ENCODE results near the gene ATP8A1. TPM values are rescaled to one million over a fixed set of nuclear protein-coding genes. Genes with fewer than 3 reads are reported as not detected.
A peak's percentile ranks its signal among the peaks of the same experiment; 100 is the strongest.

Gene ATP8A1
- total RNA-seq, 1 donor from 2014 or later: 278 TPM

DNA sequence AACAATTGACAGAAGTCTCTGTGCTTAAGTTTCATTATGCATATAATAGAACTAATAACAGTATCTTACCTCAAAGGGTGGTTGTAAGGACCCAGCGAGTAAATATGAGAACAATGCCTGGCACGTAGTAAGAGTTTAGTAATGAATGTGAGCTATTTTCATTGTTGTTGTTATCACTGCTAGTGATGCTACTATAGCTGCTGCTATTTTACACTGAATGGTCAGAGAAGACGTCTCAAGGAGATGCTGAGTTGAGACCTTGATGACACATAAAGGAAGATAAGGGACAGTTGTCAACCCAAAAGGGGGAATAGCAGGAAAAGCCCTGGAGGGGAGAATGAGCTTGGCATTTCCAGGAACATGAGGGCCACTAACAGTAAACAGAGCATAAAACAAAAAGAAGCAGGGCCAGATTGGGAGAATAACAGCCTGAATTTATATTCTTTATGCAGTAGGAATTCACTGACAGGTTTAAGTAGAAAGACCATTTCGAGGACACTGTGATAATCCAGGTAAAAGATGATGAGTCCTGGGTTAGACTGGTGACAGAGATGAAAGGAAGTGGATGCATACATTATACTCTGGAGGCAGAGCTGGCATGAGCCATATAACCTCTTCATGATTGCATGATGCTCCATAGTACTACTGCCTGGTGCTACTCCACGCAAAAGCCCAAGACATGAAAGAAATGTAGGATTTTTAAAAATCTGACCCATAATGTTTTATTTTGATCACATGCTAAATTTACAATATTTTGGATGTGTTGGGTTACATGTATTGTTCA lies 23.1 kb downstream of the ATP8A1 start:
- Mint-ChIP-seq H3K4me1 (ENCODE audit: low read depth, unreplicated experiment) (peaks cover 85% of the 10 kb centered on the region), H3K27me3 (ENCODE audit: unreplicated experiment) (peaks cover 16% of the 10 kb centered on the region), H3K27ac (ENCODE audit: unreplicated experiment) (peak overlapping the region; percentile 77), H3K4me3 (ENCODE audit: unreplicated experiment) (peak overlapping the region; percentile 58), H3K36me3 (ENCODE audit: unreplicated experiment) (no peaks in the 10 kb centered on the region), H3K9me3 (ENCODE audit: unreplicated experiment) (peaks cover 30% of the 10 kb centered on the region)
- no peak for DNase-seq
- TF ChIP-seq, protein P1, sequence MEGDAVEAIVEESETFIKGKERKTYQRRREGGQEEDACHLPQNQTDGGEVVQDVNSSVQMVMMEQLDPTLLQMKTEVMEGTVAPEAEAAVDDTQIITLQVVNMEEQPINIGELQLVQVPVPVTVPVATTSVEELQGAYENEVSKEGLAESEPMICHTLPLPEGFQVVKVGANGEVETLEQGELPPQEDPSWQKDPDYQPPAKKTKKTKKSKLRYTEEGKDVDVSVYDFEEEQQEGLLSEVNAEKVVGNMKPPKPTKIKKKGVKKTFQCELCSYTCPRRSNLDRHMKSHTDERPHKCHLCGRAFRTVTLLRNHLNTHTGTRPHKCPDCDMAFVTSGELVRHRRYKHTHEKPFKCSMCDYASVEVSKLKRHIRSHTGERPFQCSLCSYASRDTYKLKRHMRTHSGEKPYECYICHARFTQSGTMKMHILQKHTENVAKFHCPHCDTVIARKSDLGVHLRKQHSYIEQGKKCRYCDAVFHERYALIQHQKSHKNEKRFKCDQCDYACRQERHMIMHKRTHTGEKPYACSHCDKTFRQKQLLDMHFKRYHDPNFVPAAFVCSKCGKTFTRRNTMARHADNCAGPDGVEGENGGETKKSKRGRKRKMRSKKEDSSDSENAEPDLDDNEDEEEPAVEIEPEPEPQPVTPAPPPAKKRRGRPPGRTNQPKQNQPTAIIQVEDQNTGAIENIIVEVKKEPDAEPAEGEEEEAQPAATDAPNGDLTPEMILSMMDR (IDR thresholded peaks at IDR 0.05; ENCODE audit: partially characterized antibody, unreplicated experiment): no peak

DNA sequence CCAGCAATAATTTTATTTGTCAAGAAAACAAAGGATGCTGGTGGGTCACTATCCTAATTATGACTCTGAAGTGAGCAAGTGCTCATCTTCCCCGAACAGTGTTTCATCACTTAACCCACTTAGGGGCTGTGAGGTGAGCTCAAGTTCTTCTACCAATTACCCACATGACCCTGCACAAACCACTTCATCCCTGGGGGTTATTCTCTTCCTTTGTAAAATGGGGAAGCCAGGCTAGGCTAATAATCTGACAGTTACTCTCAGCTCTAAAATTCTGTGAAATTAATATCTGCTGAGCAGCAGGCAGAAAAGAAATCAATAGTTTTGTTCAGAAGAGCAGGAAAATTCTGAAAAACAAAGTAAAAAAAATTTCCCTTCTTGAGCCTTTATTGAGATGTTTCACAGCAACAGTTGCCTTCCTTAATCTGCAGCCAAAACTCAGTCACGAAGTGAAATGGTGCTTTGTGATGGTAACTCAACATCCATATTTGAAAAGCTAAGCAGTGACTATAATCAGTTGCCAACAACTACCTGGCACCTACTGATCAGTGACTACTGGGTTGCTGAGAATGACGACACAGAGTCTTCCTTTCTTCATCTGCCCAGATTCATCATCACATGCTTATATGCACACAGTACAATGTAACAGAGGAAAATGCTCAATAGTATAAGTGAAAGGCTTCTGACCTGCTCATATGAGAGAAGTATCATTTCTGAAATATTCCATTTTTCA lies 24.1 kb downstream of the ATP8A1 start:
- no peaks in the 10 kb centered on the region for H3K36me3 Mint-ChIP-seq (ENCODE audit: unreplicated experiment)
- H3K4me3 Mint-ChIP-seq (ENCODE audit: unreplicated experiment): peak overlapping the region; percentile 53
- no peak for DNase-seq
- TF ChIP-seq, protein P1 (IDR thresholded peaks at IDR 0.05; ENCODE audit: partially characterized antibody, unreplicated experiment): no peak
- H3K9me3 Mint-ChIP-seq (ENCODE audit: unreplicated experiment): peaks cover 30% of the 10 kb centered on the region
- peaks cover 85% of the 10 kb centered on the region for H3K4me1 Mint-ChIP-seq (ENCODE audit: low read depth, unreplicated experiment)
- peaks cover 19% of the 10 kb centered on the region for H3K27me3 Mint-ChIP-seq (ENCODE audit: unreplicated experiment)
- peak overlapping the region; percentile 77 for H3K27ac Mint-ChIP-seq (ENCODE audit: unreplicated experiment)

DNA sequence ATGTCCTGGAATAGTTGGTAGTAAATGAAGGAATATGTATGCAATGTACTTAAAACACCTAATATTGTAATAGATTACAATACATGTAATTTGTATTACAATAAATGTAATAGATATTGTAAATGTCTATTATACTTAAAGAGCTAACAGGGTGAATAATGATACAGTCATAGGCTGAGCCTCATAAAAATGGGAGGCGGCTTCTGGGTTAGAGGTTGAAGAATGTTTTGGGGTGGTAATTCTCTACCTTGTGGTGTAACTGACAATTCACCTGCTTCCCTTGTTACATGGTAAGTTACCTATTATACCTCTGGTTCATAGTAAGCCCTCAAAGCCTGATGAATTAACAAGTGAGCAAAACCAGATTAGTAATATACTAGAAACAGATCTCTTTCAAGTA lies 26.0 kb downstream of the ATP8A1 start:
- Mint-ChIP-seq H3K27ac (ENCODE audit: unreplicated experiment) (no peak overlapping the region), H3K4me3 (ENCODE audit: unreplicated experiment) (no peak overlapping the region), H3K36me3 (ENCODE audit: unreplicated experiment) (no peaks in the 10 kb centered on the region), H3K9me3 (ENCODE audit: unreplicated experiment) (peaks cover 14% of the 10 kb centered on the region), H3K27me3 (ENCODE audit: unreplicated experiment) (peaks cover 4% of the 10 kb centered on the region), H3K4me1 (ENCODE audit: low read depth, unreplicated experiment) (peaks cover 83% of the 10 kb centered on the region)
- no peak for DNase-seq
- TF ChIP-seq, protein P1 (IDR thresholded peaks at IDR 0.05; ENCODE audit: partially characterized antibody, unreplicated experiment): no peak

DNA sequence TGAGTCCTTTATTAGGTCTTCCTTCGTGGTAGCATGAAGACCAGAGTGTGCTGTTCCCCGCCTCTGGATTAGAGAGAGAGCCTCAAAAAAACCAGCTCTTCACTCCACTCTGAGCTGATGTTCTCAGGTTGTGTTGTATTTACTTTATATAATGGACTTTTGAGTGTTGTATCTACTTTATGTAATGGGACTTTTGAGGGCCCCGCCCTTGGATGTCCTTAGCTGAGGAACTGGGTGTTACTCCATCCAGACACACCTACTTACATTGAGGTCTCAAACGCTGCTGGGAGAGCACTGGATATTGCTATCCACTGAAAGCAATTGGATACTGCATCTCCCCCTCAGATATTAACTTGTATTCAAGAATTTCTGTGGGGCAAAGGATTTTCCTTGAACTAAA lies 28.2 kb downstream of the ATP8A1 start:
- Mint-ChIP-seq H3K36me3 (ENCODE audit: unreplicated experiment) (no peaks in the 10 kb centered on the region), H3K4me3 (ENCODE audit: unreplicated experiment) (no peak overlapping the region), H3K27me3 (ENCODE audit: unreplicated experiment) (peaks cover 2% of the 10 kb centered on the region), H3K27ac (ENCODE audit: unreplicated experiment) (peak overlapping the region; percentile 95), H3K4me1 (ENCODE audit: low read depth, unreplicated experiment) (peaks cover 72% of the 10 kb centered on the region), H3K9me3 (ENCODE audit: unreplicated experiment) (peaks cover 13% of the 10 kb centered on the region)
- TF ChIP-seq, protein P1 (IDR thresholded peaks at IDR 0.05; ENCODE audit: partially characterized antibody, unreplicated experiment): no peak
- DNase-seq: no peak
